Thoracic aorta endothelial cell (primary cell): ENCODE measurements around the gene PLEKHB2. TPM values are rescaled to one million over a fixed set of nuclear protein-coding genes. Genes with fewer than 3 reads are reported as not detected.

Source experiments
- small RNA-seq: library from RNA; depleted of rRNA; stranded (forward); fragments of <200 nt; gene quantifications from one replicate; pipeline ENCODE3, GENCODE V24; 2012
- total RNA-seq: library from RNA; depleted of rRNA; stranded (reverse); fragments of >200 nt; gene quantifications from 2 replicates; pipeline ENCODE4 v1.2.3, GENCODE V29; 2012

PLEKHB2 gene
- 103 and 106 TPM in 2 replicates for total RNA-seq

DNA sequence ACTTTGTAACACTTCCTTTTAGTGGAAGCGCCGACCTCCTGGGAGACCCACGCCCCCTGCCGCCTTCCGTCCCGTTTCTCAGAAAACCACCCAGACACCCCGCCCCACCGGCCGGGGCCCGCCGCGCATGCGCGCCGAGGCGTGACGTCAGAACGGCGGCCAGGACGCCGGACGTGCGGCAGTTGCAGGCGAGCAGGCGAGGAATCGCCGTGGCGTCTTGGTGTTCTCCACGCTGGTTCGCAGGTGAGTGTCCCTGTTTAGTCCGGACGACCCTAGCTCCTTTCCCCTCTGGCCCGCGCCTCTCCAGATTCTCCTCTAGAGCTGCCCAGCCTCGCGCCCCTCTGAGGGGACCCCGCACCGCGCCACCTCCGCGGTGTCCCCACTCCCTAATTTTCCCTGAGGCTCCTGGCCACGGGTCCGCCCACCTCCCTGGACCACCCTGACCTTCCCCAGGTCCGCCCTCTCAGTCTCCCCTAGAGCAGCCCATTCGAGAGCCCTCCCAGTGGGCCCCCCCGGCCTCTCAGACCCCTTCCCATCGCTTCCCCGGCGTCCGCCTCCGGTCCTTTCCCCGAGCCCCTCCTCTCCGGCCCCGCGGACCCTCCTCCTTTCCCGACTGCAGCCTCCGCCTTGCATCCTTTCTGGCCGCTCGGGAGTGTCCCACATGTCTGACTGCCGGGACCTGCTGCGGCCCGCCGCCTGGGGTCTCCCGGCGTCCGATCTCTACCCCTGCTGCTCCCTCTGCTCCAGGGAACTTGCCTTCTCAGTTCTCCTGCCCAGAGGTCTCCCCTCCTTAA is at the start of gene PLEKHB2:
PLEKHB2 (plus strand) TSS at position 181 of the 794 bp plus-strand sequence. CDS start 15,606 bp downstream, outside the sequence.

GRCh38 chr2:131093006-131093695 is 12.0 kb upstream of the PLEKHB2 start, which contains the start of gene FAM168B:
Gene FAM168B, minus strand, starts transcription at chr2:131093460. Its CDS starts 10,814 bp downstream, at chr2:131082646.

Small RNA genes lying within 50 kb of the gene (small RNA-seq; reads per million reads assigned to genes)
- gene AC009477.1: not detected

Other genes starting within 250 kb of the PLEKHB2 start
- gene FAM168B, start 11.9 kb upstream of the PLEKHB2 start, total RNA-seq: 97.1 and 121 TPM in 2 replicates
- 0.07 and 0.40 TPM in 2 replicates for gene POTEE, start 104.2 kb downstream of the PLEKHB2 start, total RNA-seq